Measurements from ENCODE around the gene SERPINB1.

SERPINB1 gene

DNA sequence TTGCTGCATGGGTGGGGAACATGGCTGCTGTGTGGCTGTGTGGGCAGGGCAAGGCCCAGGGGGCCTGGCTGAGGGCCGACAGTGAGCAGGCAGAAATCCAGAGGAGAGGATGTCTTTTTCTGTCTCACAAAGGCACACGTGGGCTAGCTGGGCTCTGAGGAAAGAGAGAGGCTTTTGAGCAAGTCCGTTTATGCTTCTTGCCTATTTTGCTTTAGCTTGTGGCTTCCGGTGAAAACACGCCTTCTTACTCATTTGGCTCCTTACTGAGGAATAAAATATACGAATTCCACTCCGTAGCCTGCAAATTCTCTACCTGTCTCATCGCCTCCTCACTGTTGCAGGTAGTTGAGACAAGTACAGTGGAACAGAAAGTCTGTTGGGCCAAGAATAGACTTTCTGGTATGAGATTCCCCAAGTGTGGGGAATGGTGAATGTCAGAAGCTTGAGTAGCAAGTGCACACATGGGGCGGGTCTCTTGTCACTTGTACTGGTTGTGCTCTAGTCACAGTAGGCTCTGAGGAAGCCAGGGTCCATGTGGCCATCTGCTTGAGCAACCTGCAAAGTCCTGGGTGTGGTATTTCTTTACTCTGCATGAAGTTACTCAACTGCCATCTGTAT, 48.0 kb downstream of the SERPINB1 start:
- DNase-seq (ENCODE audit: low read depth in 2 of 2): peak in 1 of 2 donors; percentile 34

DNA sequence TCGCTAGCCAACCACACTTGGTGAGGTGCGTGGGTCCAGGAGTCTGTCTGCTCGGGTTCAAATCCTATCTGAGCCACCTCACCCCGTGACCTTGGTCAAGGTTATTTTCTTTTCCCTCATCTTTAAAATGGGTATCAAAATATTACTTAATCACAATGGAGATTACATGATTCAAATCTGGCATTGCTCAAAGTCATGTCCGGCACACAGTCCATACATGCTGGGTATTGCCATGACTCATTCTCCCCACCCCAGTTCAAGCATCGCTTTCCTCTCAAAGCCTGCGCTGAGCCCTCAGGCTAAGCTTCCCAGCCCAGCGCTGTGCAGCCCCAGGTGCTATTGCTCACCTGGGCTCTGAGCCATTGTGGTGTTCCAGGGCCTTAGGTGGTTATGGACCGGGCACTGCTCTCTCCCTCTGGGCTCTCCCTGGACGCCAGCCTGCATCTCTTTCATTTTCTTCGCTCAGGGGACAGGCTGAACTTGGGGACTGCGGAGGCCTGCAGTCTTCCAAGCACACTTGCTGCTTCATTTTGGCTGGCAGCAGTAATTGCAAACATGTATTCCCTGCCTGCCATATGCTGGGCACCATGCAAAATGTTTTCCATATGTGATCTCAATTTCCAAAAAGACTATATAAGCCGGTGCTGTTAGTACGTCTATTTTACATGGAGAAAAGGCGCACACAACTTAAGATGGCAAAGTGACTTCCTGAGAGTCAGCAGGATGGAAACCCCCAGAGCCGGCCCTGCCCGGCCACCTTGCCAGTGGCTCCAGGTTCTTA, 49.1 kb downstream of the SERPINB1 start:
- DNase-seq (ENCODE audit: low read depth in 2 of 2): no peak

DNA sequence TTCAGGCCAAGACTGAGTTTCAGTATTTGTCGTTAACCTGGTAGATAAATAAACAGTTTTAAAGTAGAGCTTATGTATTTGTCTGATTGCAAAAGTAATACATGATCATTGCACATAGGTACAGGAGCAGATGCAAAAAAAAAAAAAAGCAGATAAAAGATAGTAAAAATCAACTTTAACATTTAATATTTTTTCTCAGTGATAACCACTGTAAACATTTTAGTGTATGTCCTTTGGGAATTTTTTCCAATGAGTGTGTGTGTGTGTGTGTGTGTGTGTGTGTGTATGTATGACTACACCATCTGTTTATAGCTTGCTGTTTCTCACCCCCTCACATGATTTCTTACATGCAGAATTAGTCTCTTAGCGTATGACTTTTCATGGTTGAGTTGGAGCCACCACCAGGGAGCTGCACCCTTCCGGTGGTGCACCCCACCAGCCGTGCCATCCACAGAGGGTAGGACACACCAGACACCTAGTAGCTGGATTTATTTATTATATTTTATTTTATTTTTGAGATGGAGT, 50.2 kb downstream of the SERPINB1 start:
- no peak for DNase-seq (ENCODE audit: low read depth in 2 of 2)

DNA sequence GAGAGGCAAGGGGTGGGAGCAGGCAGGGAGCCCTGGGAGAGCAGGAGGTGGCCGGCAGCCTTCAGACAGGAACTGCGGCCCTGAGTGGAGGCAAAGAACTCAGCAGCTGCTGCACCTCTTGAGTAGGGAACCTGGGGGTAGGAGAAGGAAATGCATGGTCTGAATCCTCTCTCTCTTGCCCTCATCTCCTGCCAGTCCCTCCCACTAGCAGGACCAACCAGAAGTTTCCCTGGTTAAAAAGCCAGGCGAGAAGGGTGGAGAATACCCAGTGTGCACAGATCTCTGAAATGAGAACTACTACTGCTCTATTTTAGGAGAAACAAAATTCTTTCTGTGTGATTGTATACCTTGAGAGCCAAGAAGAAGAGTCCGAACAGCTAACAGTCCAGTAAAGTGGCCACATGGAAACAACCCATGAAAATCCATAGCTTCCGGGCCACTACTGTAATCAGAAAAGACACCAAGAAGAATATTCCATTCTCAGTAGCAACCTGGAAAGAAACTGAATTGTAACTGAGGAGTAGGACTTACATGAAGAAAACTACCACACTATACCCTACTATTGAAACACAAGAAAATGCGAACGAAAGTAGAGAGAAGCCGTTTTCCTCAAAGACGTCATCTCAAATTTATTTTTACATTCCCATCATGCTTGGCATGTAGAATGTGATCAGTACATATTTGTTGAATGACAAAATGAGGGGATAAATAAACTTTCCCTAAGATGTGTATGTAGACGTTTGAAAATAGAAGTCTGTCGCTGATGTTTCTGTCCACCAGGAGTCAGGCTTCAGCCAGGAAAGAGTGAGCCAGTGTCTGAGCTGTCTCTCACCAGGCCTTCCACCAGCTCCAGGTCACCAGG, 50.8 kb downstream of the SERPINB1 start:
- peak in 1 of 2 donors; percentile 49 for DNase-seq (ENCODE audit: low read depth in 2 of 2)

DNA sequence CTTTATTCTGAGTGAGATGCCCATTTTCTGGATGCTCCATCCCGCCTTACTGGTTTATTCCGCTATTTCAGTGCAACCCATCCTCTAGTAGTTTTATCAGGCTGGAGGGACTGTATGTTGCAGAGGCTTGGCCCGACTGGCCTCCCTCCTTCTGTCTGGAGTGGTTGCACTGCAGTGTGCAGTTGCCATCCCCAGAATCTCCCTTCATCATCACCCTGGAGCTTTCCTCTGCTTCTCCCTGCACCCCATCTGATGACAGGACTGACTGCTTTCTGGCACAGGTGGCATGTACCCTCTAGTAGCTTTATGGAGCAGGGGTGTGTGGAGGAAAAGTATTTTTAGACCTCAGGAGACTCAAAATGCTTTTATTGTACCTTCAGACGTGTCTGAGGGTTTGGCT, 55.4 kb downstream of the SERPINB1 start:
- no peak for DNase-seq (ENCODE audit: low read depth in 2 of 2)

DNA sequence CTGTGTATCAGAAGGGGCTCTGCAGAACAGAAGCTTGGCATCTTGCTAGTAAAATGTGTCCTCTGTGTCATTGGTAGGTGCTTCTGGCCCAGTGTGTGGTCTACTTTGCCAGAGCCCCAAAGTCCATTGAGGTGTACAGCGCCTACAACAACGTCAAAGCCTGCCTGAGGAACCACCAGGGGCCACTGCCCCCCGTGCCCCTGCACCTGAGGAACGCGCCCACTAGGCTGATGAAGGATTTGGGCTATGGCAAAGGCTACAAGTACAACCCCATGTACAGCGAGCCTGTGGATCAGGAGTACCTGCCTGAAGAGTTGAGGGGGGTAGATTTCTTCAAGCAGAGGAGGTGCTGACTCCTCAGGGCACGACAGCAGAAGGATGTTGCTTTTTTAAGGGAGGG, 56.7 kb downstream of the SERPINB1 start:
- no peak for DNase-seq (ENCODE audit: low read depth in 2 of 2)

DNA sequence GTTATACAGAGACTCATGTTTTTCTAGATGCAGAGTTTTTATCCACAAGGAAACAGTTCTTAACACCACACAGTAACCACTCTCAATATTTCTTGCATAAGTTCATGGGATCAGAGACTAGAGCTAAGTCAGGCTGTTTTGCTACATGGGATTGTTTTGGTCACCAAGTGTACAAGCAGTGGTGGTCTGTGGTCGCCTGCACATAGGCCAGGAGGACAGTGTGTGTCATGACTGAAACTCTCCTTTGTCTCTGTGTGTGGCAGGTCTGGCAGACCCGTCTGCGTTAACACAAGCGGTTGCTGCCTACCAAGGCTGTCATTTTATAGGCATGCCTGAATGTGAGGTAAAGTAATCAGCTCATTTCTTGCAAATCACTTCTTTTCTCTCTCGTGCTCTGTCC, 57.6 kb downstream of the SERPINB1 start:
- no peak for DNase-seq (ENCODE audit: low read depth in 2 of 2)

DNA sequence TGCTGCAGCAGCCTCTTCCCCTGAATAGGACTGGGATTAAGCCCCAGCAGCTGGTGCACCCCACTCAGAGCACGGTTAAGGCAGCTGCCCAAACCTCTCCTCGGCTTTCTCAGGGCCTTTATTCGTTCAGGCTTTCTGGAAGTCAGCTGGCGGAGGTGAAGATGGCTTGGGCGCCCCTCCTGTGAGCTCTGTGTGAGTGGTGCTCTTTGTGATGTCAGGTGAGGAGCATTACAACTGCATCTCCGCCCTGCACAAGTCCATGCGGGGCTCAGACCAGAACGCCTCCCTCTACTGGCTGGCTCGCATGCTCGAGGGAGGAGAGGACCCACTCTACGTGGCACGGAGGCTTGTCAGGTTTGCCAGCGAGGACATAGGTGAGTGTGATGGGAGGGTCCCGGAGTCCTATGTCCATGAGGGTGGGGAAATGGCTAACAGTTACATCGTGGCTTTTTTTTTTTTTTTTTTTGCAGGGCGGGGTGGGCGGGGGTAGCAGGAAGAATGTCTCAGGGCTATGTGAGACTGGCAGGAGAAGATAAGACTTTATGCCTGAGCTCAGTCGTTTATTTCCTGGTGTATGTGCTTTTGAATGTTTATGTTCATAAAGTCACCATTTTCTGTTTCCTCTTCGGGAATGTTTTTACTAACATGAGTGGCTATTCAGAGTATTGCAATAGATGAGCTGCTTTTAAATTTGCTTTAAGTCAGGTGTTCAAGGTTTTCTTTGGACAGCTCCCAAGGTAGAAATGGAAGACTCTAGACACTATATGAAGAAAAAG, 58.3 kb downstream of the SERPINB1 start:
- DNase-seq (ENCODE audit: low read depth in 2 of 2): no peak

DNA sequence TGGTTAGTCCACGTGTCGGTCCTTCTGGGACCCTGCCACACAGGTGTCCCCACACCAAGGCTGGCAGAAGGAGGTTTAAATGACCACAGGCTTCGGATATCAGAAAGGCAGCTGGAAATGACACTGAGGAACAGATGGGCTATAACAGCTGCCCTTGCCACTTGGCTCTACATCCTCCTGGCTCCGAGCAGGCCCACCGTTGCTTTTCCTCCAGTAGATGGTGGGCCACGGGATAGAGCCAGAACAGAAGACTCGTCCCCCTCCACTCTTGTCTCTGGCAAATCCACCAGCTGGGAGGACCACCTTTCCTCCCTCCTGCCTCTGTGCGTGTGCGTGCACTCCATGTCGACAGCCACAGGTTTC, 58.9 kb downstream of the SERPINB1 start:
- DNase-seq (ENCODE audit: low read depth in 2 of 2): no peak

DNA sequence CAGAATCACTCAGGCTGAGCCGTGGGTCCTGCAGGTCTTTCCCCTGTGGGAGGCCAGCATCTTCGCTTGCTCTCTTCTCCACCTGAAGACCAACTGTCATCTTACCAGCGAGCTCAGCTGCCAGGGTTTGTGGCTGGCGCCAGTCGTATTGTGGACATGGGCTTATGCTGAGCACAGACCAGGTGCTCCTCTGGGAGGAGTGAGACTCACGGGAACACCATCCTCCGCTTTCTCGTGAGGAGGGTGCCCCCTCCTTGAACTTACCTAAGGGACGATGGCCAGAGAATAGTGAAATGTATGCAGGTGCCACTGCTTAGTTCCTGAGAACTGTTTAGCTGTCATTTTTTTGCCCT, 59.3 kb downstream of the SERPINB1 start:
- no peak for DNase-seq (ENCODE audit: low read depth in 2 of 2)
